Right lobe of liver (tissue), 4 donors: ENCODE measurements around the gene MAP3K4.

ENCODE experiments used
- POLR2A ChIP-seq: fragments of 450-650 bp; IDR thresholded peaks from one replicate; pipeline ENCODE4 v1.6.1; 2017; ENCODE audit warnings: antibody characterized with exemption, mild to moderate bottlenecking
- TF ChIP-seq, protein P1 (sequence below), 4 donors: fragments of 200-600 bp in 3 of 4; fragments of 450-650 bp in 1 of 4; IDR thresholded peaks; one replicate each; pipeline versions ENCODE4 v1.5.1 to v1.8.0; 2016 to 2022; ENCODE audit warnings: antibody characterized with exemption in 4 of 4, mild to moderate bottlenecking in 2 of 4
- donor health status: DM: no; HTN: no; CAD: no.
- donor health status: DM: no; HTN: no; CAD: no.
- donor health status: DM: no; HTN: yes; CAD: no.

DNA sequence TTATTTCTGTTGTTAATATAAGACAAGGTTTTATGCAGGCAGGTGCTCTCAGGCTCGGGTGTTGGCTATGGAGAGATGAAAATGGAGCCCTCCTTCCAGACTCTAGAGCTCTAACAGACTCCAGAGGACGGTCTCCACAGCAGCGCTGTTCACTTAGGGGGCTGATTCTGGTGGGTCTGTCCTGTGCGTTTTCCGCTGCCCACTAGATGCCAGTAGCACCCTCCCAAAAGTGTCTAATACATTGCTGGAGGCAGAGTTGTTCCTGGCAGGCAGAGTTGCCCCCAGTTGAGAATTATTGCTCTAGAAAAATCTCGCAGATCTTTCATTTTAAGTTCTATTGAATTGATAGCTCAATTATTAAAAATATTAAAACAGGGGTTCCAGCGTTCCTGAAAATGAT, 109.9 kb downstream of the MAP3K4 start:
- TF ChIP-seq, protein P1, sequence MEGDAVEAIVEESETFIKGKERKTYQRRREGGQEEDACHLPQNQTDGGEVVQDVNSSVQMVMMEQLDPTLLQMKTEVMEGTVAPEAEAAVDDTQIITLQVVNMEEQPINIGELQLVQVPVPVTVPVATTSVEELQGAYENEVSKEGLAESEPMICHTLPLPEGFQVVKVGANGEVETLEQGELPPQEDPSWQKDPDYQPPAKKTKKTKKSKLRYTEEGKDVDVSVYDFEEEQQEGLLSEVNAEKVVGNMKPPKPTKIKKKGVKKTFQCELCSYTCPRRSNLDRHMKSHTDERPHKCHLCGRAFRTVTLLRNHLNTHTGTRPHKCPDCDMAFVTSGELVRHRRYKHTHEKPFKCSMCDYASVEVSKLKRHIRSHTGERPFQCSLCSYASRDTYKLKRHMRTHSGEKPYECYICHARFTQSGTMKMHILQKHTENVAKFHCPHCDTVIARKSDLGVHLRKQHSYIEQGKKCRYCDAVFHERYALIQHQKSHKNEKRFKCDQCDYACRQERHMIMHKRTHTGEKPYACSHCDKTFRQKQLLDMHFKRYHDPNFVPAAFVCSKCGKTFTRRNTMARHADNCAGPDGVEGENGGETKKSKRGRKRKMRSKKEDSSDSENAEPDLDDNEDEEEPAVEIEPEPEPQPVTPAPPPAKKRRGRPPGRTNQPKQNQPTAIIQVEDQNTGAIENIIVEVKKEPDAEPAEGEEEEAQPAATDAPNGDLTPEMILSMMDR (IDR thresholded peaks at IDR 0.05): peak in 2 of 4 donors; percentile 17 to 20
- no peak for TF ChIP-seq POLR2A
